B cell (primary cell): ENCODE results near the gene HNRNPAB.
"Not testable (repeated sequence)": the region's sequence is repeated elsewhere in the genome, so short reads cannot be mapped to it uniquely, and the experiment has no call there.

Source experiments
- CTCF ChIP-seq: fragments of 200-600 bp; IDR thresholded peaks from one replicate; pipeline ENCODE4 v1.8.0; 2022; ENCODE audit warnings: antibody characterized with exemption, mild to moderate bottlenecking
- EZH2 ChIP-seq: IDR thresholded peaks from 2 replicates; pipeline ENCODE4 v1.6.1; 2012; ENCODE audit warnings: borderline replicate concordance, low read depth, mild to moderate bottlenecking, moderate library complexity, low read length; ENCODE audit not compliant: insufficient read depth, poor library complexity, severe bottlenecking

DNA sequence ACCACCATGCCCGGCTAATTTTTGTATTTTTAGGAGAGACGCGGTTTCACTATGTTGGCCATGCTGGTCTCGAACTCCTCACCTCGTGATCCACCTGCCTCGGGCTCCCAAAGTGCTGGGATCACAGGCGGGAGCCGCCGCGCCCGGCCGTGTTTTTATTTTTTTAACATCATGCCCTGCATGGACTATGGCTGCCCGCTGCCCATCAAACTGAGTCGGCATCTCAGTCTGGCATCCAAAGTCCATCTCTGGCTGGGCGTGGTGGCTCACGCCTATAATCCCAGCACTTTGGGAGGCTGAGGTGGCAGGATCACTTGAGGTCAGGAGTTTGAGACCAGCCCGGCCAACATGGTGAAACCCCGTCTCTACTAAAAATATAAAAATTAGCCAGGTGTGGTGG lies 49.3 kb downstream of the HNRNPAB start:
- not testable (repeated sequence) for TF ChIP-seq CTCF, EZH2
